Natural killer cell (primary cell): Measurements from ENCODE around the gene PIK3R1. TPM values are rescaled to one million over a fixed set of nuclear protein-coding genes. Genes with fewer than 3 reads are reported as not detected.

ENCODE experiments used
- ATAC-seq, 3 donors: fragments of 150-1000 bp in 2 of 3; fragments of 200-7000 bp in 1 of 3; cut with Tn5 transposase; 1 replicate in 1 of 3; 2 replicates in 2 of 3; pipeline ENCODE4 v1.10.0; 2021; ENCODE audit warnings: mild to moderate bottlenecking in 2 of 3, moderate library complexity in 2 of 3
- DNase-seq, 2 donors: peaks; one replicate each; pipeline versions ENCODE4 v3.0.0 to v3.0.0-alpha.2; 2013 to 2021; ENCODE audit warnings: mixed read lengths in 1 of 2
- H3K27ac ChIP-seq: one replicate; pipeline ENCODE4 v1.5.1; 2013; ENCODE audit warnings: mild to moderate bottlenecking, low read length
- H3K27me3 ChIP-seq: one replicate; pipeline ENCODE4 v1.6.1; 2013; ENCODE audit warnings: low read length; ENCODE audit not compliant: control insufficient read depth, insufficient read depth
- H3K36me3 ChIP-seq: one replicate; pipeline ENCODE4 v1.6.1; 2013; ENCODE audit warnings: low read length; ENCODE audit not compliant: control insufficient read depth, insufficient read depth
- H3K4me1 ChIP-seq: one replicate; pipeline ENCODE4 v1.6.1; 2013; ENCODE audit warnings: low read length; ENCODE audit not compliant: control insufficient read depth, insufficient read depth
- H3K4me3 ChIP-seq: one replicate; pipeline ENCODE4 v1.5.1; 2013; ENCODE audit warnings: low read length
- H3K9me3 ChIP-seq: one replicate; pipeline ENCODE4 v1.6.1; 2013; ENCODE audit warnings: low read length; ENCODE audit not compliant: control insufficient read depth, insufficient read depth
- H3K27ac Mint-ChIP-seq, 2 donors: one replicate each; pipeline ENCODE4 v1.8.0; 2022; ENCODE audit warnings: mild to moderate bottlenecking in 2 of 2, mixed read lengths in 2 of 2, moderate library complexity in 1 of 2
- H3K27me3 Mint-ChIP-seq, 2 donors: one replicate each; pipeline ENCODE4 v1.8.0; 2022; ENCODE audit warnings: low read depth in 2 of 2, mixed read lengths in 2 of 2
- H3K36me3 Mint-ChIP-seq: one replicate; pipeline ENCODE4 v1.8.0; 2022; ENCODE audit warnings: mixed read lengths
- H3K4me1 Mint-ChIP-seq, 2 donors: one replicate each; pipeline ENCODE4 v1.8.0; 2022; ENCODE audit warnings: mixed read lengths in 2 of 2
- H3K4me3 Mint-ChIP-seq: one replicate; pipeline ENCODE4 v1.8.0; 2022; ENCODE audit warnings: mild to moderate bottlenecking, moderate library complexity, mixed read lengths
- H3K9me3 Mint-ChIP-seq, 2 donors: one replicate each; pipeline ENCODE4 v1.8.0; 2022; ENCODE audit warnings: mixed read lengths in 2 of 2
- whole genome bisulfite sequencing: methylation state at CpG from one replicate; pipeline ENCODE4 v1.1.7; 2013; ENCODE audit warnings: missing lambda C conversion rate; ENCODE audit not compliant: insufficient coverage; 5-methylcytosine and 5-hydroxymethylcytosine counted together
- intact Hi-C: fragments of 100-400 bp; cut with micrococcal nuclease; formaldehyde crosslinking; loops from one replicate; pipeline ENCODE4 v1.14.2; 2022
- total RNA-seq, 4 donors: library from RNA; stranded (reverse); fragments of 120-200 nt in 1 of 4; gene quantifications; one replicate each; pipeline versions ENCODE4 v1.2.3 to v1.2.4, GENCODE V29; 2013 to 2022
- TF ChIP-seq, protein P1 (sequence below): fragments of 200-600 bp; IDR thresholded peaks from one replicate; pipeline ENCODE4 v1.8.0; 2022; ENCODE audit warnings: antibody characterized with exemption

PIK3R1 gene
- total RNA-seq, 3 donors from 2014 or later (not counting 1 experiment from before 2014, with no cell fraction given): 307 to 365 (median 313) TPM

DNA sequence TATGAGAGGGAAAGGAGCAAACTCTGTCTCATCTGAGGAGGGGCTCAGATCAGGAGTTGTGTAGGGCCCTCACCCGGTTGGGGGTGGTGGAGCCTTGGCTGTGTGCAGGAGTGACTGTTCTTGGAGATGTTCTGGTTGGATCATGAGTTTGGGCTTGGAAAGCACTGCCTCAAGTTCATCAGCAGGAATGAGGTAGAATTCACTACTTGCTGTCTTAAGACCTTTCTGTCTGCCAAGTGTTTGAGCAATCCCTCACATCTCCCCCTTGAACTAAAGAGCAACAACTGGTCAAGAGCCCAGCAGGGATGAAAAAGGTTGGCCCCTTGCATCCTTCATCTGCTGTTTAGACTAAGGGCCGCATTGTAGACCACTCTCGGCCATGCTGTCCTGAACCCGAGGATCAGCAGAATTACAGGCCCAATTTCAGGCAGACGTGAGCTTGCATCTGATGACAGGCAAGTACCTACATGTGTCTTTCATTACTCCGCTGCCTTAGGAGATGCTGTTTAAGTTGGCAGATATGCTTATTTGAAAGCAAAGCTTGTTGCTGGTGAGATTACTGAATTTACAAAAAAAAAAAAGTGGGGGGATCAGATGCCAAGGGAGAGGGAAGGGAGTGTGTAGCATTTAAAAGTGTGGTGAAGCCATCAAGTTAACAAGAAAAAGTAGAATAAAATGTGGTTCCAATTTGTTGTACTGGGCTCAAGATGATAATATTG, 36.4 kb downstream of the PIK3R1 start:
- H3K27ac ChIP-seq: peak overlapping the region; percentile 55
- peak overlapping the region; percentile 87 to 90 for H3K27ac Mint-ChIP-seq
- intact Hi-C loops: loop anchor here (1.0 to 10.0 kb wide), 3 partner anchors 35 to 1087 kb away; no protein-coding TSS in a partner anchor
- H3K27me3 ChIP-seq: no peaks in the 10 kb centered on the region
- H3K9me3 Mint-ChIP-seq: no peaks in the 10 kb centered on the region
- no peak overlapping the region for H3K4me3 ChIP-seq
- TF ChIP-seq, protein P1, sequence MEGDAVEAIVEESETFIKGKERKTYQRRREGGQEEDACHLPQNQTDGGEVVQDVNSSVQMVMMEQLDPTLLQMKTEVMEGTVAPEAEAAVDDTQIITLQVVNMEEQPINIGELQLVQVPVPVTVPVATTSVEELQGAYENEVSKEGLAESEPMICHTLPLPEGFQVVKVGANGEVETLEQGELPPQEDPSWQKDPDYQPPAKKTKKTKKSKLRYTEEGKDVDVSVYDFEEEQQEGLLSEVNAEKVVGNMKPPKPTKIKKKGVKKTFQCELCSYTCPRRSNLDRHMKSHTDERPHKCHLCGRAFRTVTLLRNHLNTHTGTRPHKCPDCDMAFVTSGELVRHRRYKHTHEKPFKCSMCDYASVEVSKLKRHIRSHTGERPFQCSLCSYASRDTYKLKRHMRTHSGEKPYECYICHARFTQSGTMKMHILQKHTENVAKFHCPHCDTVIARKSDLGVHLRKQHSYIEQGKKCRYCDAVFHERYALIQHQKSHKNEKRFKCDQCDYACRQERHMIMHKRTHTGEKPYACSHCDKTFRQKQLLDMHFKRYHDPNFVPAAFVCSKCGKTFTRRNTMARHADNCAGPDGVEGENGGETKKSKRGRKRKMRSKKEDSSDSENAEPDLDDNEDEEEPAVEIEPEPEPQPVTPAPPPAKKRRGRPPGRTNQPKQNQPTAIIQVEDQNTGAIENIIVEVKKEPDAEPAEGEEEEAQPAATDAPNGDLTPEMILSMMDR: no peak
- no peaks in the 10 kb centered on the region for H3K27me3 Mint-ChIP-seq
- H3K9me3 ChIP-seq: no peaks in the 10 kb centered on the region
- H3K36me3 Mint-ChIP-seq: no peaks in the 10 kb centered on the region
- ATAC-seq (peak in 2 of 3 donors; percentile 7 to 13), DNase-seq (no peak)
- no peaks in the 10 kb centered on the region for H3K36me3 ChIP-seq
- H3K4me1 ChIP-seq: peaks cover 48% of the 10 kb centered on the region
- peak overlapping the region; percentile 18 for H3K4me3 Mint-ChIP-seq
- peaks cover 81 to 85% of the 10 kb centered on the region in 2 donors for H3K4me1 Mint-ChIP-seq
- WGBS: 88% methylated on average over 6 of the region's 6 CpGs

DNA sequence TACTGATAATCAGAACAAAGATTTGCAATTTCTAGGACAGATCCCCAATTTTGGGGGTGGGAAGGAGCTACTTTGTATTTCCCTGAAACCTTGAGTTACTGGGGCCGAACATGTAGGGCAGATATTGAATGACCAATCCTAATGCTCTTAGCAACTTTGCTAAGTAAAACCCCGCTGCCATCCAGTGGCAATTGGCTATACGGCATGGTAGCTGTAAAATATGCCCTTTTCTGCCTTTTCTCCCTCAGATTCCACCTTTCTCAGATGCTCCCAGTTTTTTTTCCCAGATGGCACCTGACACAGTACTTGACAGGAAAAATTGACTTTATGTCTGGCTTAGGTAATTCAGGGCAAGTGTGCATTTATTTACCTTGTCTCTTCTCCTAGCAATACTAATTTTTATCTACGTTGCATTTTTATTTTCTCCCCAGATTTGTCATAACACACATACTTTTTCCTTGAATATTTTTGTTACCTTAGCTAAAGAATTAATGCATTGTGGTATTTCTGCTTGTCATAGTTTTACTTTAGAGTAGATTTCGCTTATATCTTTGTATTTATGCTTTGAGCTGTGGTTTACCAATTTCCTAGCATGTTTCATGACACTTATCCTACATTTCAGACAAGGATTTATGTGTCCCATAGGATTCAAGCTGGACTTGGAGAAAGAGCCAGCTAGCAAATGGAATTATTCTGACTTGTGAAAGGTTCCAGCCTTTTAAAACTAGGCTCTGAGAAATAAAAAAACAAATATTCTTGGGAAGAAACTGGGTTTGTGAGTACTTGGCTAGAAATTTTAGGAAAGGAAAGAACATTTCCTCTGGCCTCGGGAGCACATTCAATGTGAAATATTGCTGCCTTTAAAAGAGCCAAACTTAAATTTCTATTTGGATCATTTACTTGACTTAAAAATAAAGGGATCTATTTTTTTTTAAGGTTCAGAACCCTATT, 37.4 kb downstream of the PIK3R1 start:
- Mint-ChIP-seq H3K9me3 (no peaks in the 10 kb centered on the region), H3K4me3 (peak overlapping the region; percentile 9), H3K27me3 (no peaks in the 10 kb centered on the region), H3K36me3 (no peaks in the 10 kb centered on the region), H3K27ac (peak overlapping the region; percentile 87 to 90), H3K4me1 (peaks cover 86 to 88% of the 10 kb centered on the region in 2 donors)
- Histone ChIP-seq H3K27me3 (no peaks in the 10 kb centered on the region), H3K36me3 (no peaks in the 10 kb centered on the region), H3K4me3 (no peak overlapping the region), H3K9me3 (no peaks in the 10 kb centered on the region), H3K4me1 (peaks cover 48% of the 10 kb centered on the region), H3K27ac (no peak overlapping the region)
- WGBS: 40% methylated on average over 3 of the region's 6 CpGs
- TF ChIP-seq, protein P1: peak; percentile 67
- intact Hi-C loops: loop anchor here (1.0 to 10.0 kb wide), 3 partner anchors 36 to 1088 kb away; no protein-coding TSS in a partner anchor
- ATAC-seq: peak; percentile 53 to 66 (median 65)
- DNase-seq: peak in 1 of 2 donors; percentile 74

GRCh38 chr5:68253624-68254585, 38.3 kb downstream of the PIK3R1 start:
- WGBS: 94% methylated on average over 5 of the region's 6 CpGs
- Mint-ChIP-seq H3K9me3 (no peaks in the 10 kb centered on the region), H3K27ac (peak overlapping the region; percentile 87 to 91), H3K36me3 (no peaks in the 10 kb centered on the region), H3K4me1 (peaks cover 88 to 90% of the 10 kb centered on the region in 2 donors), H3K4me3 (peak overlapping the region; percentile 18), H3K27me3 (no peaks in the 10 kb centered on the region)
- Histone ChIP-seq H3K4me3 (no peak overlapping the region), H3K36me3 (no peaks in the 10 kb centered on the region), H3K27ac (no peak overlapping the region), H3K9me3 (no peaks in the 10 kb centered on the region), H3K4me1 (peaks cover 53% of the 10 kb centered on the region), H3K27me3 (no peaks in the 10 kb centered on the region)
- DNase-seq: no peak
- TF ChIP-seq, protein P1: no peak
- intact Hi-C loops: loop anchor here (10.0 kb wide), 1 partner anchor 1089 kb away; no protein-coding TSS in a partner anchor
- no peak for ATAC-seq
